Activated CD8-positive, alpha-beta memory T cell treated with anti-CD3 and anti-CD28 coated beads for 48 hours (primary cell): ENCODE data around the gene NME8.
"Not testable (repeated sequence)": the region's sequence is repeated elsewhere in the genome, so short reads cannot be mapped to it uniquely, and the experiment has no call there.

ENCODE experiments used
- DNase-seq, 3 experiments: peaks; one replicate each; pipeline ENCODE4 v3.0.0-alpha.2; 2020; ENCODE audit warnings: low read depth in 2 of 3, low spot score in 2 of 3

The NME8 gene, protein sequence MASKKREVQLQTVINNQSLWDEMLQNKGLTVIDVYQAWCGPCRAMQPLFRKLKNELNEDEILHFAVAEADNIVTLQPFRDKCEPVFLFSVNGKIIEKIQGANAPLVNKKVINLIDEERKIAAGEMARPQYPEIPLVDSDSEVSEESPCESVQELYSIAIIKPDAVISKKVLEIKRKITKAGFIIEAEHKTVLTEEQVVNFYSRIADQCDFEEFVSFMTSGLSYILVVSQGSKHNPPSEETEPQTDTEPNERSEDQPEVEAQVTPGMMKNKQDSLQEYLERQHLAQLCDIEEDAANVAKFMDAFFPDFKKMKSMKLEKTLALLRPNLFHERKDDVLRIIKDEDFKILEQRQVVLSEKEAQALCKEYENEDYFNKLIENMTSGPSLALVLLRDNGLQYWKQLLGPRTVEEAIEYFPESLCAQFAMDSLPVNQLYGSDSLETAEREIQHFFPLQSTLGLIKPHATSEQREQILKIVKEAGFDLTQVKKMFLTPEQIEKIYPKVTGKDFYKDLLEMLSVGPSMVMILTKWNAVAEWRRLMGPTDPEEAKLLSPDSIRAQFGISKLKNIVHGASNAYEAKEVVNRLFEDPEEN

DNA sequence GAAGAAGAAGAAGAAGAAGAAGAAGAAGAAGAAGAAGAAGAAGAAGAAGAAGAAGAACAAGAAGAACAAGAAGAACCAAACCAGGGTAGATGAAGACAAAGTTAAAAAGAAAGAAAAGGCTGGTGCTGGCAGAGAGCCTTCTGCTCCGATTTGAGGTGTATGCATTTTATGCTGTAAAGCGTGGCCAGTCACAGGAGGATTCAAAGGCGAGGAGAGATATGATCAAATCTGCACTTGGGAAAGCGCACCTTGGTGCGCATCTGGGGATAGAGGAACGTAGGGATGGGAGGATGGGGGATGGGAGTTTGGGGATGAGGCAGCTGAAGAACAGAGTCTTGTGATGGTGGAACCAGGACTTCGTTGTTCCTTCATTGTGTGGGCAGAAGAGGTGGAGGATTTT is at the start of gene NME8:
Gene NME8, plus strand, starts transcription at position 301 of the 400 bp plus-strand sequence. CDS start 1,670 bp downstream, outside the sequence.
- no peak for DNase-seq

DNA sequence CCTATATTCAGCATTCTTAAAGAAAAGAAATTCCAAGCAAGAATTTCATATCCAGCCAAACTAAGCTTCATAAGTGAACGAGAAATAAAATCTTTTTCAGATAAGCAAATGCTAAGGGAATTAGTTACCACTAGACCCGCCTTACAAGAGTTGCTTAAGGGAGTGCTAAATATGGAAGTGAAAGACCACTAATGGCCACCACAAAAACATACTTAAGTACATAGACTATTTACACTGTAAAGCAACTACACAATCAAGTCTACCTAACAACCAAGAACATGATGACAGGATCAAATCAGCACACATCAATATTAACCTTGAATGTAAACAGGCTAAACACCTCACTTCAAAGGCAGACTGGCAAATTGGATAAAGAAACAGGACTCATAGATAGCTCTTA is 42.2 kb upstream of the NME8 start:
- no peak for DNase-seq

DNA sequence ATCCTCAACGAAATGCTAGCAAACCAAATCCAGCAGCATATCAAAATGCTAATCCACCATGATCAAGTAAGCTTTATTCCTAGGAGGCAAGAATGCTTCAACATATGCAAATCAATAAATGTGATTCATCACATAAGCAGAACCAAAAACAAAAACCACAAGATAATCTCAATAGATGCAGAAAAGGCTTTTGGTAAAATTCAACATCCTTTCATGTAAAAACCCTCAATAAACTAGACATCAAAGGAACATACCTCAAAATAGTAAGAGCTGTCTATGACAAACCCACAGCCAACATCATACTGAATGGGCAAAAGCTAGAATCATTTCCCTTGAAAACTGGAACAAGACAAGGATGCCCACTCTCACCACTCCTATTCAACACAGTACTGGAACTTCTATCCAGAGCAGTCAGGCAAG is 36.2 kb upstream of the NME8 start:
- not testable (repeated sequence) for DNase-seq

DNA sequence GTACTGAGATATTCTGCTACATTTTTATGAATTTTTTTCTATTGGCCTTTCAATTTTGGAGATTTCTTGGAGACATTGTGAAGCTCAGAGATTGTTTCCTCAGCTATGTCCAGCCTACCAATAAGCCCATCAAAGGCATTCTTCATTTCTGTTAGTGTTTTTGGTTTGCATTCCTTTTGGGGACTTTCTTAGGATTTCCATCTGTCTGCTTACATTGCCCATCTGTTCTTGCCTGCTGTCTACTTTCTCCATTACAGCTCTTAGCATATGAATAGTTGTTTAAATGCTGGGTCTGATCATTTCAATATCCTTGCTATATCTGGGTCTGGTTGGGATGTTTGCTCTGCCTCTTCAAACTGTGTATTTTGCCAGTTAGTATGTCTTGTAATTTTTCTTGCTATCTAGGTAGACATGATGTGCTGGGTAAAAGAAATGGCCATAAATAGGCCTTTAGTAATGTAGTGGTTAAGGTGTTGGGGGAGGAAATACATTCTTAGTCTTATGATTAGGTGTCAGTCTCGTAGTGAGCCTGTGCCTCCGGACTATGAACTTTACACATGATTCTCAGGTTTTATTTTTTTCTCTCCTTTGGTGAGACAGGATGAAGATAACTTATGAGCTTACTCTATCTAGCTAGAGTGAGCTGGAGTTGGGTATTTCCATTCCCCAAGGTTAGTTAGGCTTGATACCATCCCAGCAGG is 32.6 kb upstream of the NME8 start:
- DNase-seq: no peak

DNA sequence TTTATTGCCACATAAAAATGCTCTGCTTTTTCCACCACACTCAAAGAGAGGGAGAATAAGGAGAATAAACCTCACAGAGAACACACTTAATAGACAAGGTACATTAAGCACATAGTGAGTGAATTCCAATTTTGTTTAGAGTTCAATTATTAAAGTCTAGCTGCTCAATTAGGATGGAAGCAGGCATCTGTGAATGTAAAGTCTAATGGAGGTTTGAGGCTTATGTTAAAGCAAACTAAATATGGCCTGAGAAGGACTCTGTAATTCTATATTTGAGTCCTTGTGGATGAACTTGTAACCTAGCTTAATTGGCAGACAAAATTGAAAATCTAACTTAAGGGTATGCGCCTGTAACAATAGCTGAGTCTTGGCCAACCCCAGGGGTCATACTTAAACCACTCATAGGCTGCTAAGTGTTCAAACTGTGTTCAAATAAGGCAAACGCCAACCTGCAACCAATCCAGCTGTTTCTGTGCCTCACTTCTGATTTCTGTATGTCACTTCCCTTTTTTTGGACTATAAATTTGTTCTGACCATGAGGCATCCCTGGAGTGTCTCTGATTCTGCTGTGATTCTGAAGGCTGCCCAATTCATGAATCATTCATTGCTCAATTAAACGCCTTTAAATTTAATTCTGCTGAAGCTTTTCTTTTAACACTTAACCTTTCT is 31.3 kb upstream of the NME8 start:
- no peak for DNase-seq

DNA sequence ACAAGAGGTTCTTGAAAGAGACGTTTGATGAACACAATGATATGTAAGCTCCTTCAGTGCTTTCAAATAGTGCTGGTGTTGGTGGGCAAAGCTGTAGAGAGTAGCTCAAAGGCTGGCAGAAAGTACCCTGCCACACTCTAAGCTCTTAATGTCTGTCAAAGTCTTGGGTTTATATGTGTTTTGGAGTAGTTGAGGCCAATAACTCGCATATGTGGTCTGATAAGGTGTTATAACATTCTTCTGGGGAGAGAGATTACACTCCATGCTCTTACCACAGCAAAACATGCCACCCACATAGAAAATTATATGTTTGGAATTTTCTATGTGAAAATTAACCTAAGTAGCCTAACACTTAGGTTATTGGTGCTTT is 30.8 kb upstream of the NME8 start:
- no peak for DNase-seq

DNA sequence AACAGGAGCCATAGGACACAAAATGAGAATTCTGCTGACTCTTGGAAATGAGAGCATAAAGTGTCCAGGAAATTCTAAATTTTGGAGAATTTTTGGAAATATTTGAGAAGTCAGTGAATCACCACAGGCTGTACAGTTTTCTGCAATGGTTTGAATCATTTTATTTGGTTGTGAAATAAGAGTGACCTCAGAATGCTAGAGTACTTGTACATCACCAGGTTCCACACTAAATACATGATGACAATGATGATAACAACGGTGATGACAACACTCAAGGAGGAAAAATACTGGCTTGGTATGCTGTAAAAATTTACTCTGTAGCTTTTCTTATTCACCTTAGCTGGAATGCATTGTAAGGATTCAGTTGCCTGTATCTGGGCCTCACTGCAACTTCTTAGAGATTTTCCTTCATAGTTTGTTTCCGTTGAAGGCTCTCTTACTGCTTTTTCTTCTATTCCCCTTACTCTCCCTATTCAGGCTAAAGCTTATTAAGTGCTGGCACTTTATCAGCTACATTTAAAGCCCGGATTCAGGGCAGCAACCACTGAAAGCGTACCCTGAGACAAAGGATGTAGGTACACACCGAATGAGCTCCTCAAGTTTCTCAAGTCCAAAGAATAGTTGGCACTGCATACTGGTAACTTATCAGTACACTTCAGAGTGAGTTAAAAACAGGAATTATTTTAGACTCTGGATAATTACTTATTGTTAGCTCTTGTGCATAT is 30.2 kb upstream of the NME8 start:
- no peak for DNase-seq

DNA sequence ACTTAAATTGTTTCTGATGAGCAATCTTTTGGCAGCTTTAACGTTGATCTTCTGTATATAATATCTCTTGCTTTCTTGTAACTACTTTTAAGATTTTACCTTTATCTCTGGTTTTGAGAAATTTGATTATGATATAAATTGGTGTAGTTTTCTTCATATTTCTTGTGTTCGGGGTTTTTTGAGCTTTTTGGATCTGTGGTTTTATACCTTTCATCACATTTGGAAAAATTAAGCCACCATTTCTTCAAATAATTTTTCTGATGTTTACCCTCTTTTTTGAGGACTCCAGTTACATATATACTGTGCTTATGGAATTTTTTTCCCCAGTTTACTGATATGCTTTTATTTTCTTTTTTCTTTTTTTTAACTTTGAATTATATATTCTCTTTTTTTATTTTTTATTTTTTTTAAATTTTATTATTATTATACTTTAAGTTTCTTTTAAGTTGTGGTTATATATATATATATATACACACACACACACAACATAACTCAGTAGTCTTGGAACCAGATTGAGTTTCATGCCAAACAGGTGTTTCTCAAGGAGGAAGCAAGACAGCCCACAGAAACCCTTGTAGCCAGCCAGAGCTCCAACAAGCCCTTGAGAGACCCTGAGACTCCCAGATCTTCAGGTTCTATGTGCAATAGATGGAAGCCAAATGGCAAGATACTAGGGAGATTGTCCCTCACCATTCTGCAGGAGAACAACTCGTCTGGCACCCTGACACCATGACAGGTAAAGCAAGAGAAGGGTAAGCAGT is 27.5 kb upstream of the NME8 start:
- DNase-seq: no peak

DNA sequence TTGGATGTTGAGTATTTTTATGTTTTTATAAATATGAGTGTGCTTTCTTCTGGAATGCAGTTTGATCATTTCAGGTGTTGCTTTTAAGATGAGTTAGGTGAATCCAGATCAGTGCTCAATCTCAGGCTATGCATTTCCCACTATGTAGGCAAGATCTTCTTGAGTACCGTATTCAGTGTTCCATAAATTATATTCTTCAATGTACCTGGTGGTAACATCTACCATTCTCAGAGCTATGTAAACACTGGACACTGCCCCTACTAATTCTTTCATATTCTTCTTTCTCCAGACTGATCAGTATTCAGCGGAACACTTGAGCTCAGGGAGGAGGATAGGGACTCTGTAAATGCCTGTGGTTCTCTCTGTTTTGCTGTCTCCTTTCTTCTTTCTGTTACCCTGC is 25.5 kb upstream of the NME8 start:
- DNase-seq: no peak

DNA sequence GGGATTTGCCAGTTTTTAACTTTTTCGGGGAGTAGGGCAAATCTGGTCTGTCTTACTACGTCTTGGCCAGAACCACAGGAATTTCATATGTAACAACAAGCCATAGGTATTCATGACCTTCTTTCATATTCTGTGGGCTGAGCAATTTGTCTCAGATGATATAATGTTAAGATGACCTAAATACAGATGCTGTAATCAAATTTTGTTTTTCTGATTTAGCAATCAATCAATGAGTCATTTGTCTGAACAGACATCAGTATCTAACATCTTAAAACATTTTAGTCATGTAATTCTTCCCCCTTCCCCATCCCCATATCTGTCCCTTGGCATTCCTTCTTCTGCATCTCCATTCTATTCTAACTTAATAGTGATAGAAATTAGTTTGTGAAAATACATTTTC is 24.8 kb upstream of the NME8 start:
- no peak for DNase-seq

DNA sequence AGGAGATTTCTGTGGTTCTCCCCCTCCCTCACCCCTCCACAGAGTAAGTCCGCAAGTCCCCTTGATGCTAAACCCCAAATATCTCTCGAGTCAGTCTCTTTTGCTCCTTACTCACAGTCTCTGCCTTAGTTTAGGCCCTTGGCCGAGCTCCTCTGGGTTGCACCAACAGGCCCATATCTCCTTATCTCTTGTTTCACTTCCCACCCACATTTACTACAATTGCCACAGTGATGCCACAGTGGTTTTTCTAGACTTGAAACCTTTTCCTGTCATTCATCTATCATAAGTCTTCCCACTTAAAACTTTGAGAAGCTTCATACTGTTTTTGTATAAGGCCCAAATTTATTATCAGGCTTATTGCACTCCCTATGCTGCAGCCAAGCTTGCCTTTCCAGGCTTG is 23.4 kb upstream of the NME8 start:
- no peak for DNase-seq

DNA sequence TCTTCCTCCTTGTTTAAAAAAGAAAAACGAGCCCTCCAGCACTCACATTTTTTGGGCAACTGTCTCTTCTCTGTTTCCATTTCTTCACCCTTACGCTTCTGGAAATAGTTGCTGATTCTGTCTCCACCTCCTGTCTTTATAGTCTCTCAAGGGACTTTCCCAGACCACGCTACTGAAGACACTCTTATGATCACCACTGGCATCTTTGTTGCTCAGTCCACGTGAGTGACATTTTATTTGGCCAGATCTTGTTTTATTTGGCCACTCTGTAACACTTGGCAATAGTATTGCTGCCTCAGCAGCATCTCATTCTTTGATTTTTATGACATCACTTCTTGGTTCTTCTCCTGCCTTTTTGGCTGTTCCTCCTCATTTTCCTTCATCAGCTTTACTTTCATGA is 21.6 kb upstream of the NME8 start:
- no peak for DNase-seq

DNA sequence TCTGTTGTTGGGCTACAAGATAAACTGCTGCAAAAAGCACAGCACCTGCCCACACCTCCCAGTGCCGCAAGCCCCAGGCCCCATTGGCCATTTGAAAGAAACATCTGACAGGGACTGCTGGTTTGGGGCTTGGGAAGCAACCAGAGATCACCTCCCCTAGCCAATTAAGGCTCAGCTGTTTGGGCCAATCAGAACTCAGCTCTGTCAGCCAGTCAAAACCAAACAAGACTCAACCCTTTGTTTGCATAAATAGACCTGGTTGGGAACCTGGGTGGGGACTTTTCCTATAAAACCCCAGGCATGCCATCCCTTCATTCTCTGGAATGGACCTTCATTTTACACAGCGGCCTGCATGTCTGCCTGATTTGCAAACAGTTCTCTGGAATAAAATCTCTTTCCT is 17.2 kb upstream of the NME8 start:
- DNase-seq: no peak

DNA sequence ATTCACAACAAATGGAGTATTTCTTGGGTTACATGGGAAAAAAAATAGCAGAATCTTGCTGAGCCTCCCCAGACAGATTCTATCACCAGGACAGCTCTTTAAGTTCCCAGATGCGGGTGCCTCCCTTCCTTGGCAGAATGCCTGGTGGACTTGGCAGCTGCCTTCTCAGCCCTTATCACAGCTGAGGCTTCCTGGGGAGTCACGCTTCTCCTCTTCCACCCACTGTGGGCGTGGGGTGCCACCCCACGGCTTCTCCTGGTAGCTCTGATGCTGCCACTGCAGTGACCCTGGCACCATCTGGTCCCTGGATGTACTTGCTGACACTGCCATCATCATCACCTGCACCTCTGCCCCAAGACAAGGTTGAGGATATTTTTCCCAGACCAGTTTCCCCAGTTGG is 16.2 kb upstream of the NME8 start:
- DNase-seq: no peak

DNA sequence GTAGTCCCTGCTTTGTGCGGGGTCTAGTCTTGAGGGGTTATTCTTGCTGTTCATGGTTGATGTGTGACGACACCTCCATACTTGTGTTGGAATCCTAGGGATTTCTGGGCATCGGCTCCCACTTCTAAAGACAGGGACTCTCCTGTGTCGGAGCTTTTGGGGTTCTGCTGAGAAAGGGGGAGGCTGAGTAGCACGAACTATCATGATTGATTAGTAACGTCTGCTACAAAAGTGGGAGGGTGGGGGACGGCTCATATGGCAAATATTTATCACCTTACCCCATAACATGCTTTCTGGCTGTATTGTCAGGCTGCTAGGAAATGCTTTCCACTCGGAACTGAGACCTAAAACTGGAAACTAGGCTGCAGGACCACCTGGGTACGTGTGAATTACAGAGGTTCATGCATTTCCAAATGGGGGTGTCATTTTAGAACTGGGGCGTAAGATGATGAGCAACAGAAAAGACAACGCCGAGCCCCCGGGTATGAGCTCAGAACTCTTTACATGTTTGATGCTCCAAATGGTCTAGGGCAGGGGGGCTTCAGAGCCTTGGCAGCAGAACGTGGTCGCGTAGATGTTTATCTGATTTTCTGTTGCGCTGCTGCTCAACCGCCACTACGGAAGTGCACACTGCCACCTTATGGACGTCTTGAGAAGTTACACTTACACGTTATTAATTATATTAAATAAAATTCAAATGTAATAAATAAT is 15.1 kb upstream of the NME8 start:
- no peak for DNase-seq

DNA sequence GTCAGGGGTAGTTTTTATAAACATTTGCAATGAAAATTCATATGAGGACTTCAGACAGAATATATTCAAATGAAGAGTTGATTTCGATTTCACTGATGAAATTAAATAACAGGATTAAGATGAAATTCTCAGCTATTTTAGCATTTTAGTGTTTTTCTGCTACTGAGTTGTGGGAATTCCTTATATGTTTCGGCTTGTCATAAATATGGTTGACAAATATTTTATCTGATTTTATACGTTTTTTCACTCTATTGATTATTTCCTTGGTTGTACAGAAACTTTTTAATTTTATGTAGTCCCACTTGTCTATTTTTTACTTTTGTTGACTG is 14.6 kb upstream of the NME8 start:
- no peak for DNase-seq

DNA sequence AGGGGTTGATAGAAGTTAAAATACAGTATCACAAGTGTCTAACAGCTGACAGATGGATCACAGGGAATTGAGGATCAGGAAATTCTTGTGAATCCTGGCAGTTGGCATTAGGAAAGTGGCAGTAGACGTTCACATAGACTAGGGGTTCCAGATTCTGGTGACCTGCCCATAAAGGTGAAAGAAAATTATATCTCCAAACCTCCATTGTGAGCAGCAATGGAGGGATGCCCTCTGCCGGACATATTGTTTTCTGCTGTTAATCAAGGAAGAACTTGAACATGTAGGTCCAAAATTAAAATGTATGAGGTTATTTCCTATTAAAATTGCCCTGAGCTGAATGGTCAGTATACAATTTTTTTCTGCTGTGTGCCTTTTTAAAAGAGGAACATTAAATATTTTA is 5.1 kb downstream of the NME8 start:
- no peak for DNase-seq

DNA sequence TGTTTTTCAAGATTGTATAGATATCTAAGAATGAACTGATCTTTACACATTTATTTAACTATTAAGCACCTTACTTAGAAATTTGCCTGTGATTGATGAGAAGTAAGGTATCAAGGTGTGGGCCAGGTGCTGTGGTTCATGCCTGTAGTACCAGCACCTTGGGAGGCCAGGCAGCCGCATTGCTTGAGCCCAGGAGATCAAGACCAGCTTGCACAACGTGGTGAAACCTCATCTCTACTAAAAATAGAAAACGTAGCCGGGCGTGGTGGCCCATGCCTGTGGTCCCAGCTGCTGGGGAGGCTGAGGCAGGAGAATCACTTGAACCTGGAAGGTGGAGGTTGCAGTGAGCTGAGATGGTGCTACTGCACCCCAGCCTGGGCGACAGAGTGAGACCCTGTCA is 33.7 kb downstream of the NME8 start:
- no peak for DNase-seq

DNA sequence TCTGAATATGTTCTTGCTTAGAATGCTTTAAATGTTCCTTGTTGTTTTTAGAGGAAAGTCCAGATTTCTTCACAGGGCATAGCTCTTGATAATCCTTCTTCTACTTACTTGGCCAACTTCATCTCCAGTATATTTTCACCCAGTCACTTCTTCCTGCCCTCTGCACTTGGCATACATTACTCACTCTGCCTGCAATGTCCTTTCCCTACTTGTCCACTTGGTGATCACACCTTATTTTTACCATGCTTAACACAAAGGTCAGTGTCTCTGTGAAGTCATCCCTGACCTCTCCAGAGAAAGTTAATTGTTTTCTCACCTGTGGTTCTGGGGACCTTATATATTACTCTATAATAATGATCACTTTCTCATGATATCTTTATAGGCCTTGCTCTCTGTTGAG is 45.0 kb downstream of the NME8 start:
- no peak for DNase-seq

DNA sequence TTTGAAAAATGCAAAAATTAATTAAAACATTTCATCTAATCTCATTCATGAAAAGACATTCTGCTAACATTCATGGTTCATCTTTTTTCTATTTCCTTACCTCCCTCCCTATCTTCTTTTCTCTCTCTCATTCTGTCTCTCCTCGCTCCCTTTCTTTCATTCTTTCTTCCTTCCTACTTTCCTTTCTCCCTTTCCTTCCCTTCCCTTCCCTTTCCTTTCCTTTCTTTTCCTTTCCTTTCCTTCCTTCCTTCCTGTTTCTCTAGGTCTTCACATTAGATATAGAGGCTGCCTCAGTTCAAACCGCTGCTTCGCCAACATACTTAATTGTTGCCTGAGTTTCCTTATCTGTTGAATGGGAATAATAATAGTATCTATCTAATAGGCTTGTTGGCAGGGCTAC is 46.3 kb downstream of the NME8 start:
- DNase-seq: no peak
